Thyroid gland (tissue), 4 donors: Measurements from ENCODE around the gene SOCS1. TPM values are rescaled to one million over a fixed set of nuclear protein-coding genes. Genes with fewer than 3 reads are reported as not detected.
"Not testable (repeated sequence)": the region's sequence is repeated elsewhere in the genome, so short reads cannot be mapped to it uniquely, and the experiment has no call there.

Experiments used
- DNase-seq, 2 donors: peaks; one replicate each; pipeline ENCODE4 v3.0.0-alpha.2; 2019
- H3K27ac ChIP-seq, 3 donors: fragments of 200-600 bp; sonication (generic); 1 replicate in 2 of 3; 2 replicates in 1 of 3; pipeline ENCODE4 v1.5.1; 2016 to 2019; ENCODE audit warnings: mild to moderate bottlenecking in 1 of 3, moderate library complexity in 1 of 3
- H3K27me3 ChIP-seq: fragments of 200-600 bp; sonication (generic); one replicate; pipeline ENCODE4 v1.5.1; 2019
- H3K36me3 ChIP-seq, 2 donors: fragments of 200-600 bp; sonication (generic); one replicate each; pipeline ENCODE4 v1.5.1; 2016 to 2019
- H3K4me1 ChIP-seq, 2 donors: fragments of 200-600 bp; sonication (generic); one replicate each; pipeline ENCODE4 v1.5.1; 2017 to 2019
- H3K4me3 ChIP-seq, 3 donors: fragments of 200-600 bp; sonication (generic); replicated peaks in 1 of 3; 1 replicate in 2 of 3; 2 replicates in 1 of 3; pipeline ENCODE4 v1.5.1; 2016; ENCODE audit warnings: mild to moderate bottlenecking in 1 of 3
- H3K9me3 ChIP-seq: fragments of 200-600 bp; sonication (generic); one replicate; pipeline ENCODE4 v1.5.1; 2017
- CTCF ChIP-seq, 6 experiments: fragments of 200-600 bp in 3 of 6; fragments of 450-650 bp in 3 of 6; sonication (generic) in 3 of 6; IDR thresholded peaks; one replicate each; pipeline ENCODE4 v1.5.1; 2016 to 2019; ENCODE audit warnings: antibody characterized with exemption in 6 of 6, mild to moderate bottlenecking in 2 of 6, inconsistent platforms in 1 of 6, moderate library complexity in 1 of 6
- POLR2A ChIP-seq, 2 donors: fragments of 450-650 bp; IDR thresholded peaks; one replicate each; pipeline ENCODE4 v1.6.1; 2017; ENCODE audit warnings: antibody characterized with exemption in 2 of 2, mild to moderate bottlenecking in 2 of 2, moderate library complexity in 1 of 2
- WGBS, 2 donors: methylation state at CpG; one replicate each; pipeline ENCODE4 v1.1.5; 2017; 5-methylcytosine and 5-hydroxymethylcytosine counted together
- intact Hi-C: fragments of 100-400 bp; cut with DNase I; formaldehyde crosslinking; loops from one replicate; pipeline ENCODE4 v1.15.1; 2023
- total RNA-seq, 4 donors: library from RNA; depleted of rRNA; stranded (reverse); fragments of >200 nt; gene quantifications; one replicate each; pipeline ENCODE4 v1.2.3, GENCODE V29; 2016

Gene SOCS1
- total RNA-seq, 4 donors from 2014 or later = 2.4 to 11.3 (median 6.2) TPM

GRCh38 chr16:11300560-11300892 lies 44.5 kb upstream of the SOCS1 start:
- peaks cover 22 to 36% of the 10 kb centered on the region in 2 donors for H3K4me1 ChIP-seq
- no peak for DNase-seq
- TF ChIP-seq POLR2A (IDR thresholded peaks at IDR 0.05) = no peak
- TF ChIP-seq CTCF (IDR thresholded peaks at IDR 0.05) = no peak
- H3K4me3 ChIP-seq = no peak overlapping the region
- intact Hi-C loops = no loop called here
- H3K27me3 ChIP-seq = no peaks in the 10 kb centered on the region
- 91 to 98% methylated on average over 5 to 7 of the region's 7 CpGs for WGBS, 2 donors
- no peaks in the 10 kb centered on the region for H3K36me3 ChIP-seq
- no peaks in the 10 kb centered on the region for H3K9me3 ChIP-seq
- no peak overlapping the region for H3K27ac ChIP-seq

GRCh38 chr16:11299865-11300559 lies 44.0 kb upstream of the SOCS1 start:
- Histone ChIP-seq H3K4me1 (peaks cover 22 to 36% of the 10 kb centered on the region in 2 donors), H3K9me3 (no peaks in the 10 kb centered on the region), H3K27ac (no peak overlapping the region), H3K36me3 (no peaks in the 10 kb centered on the region), H3K4me3 (no peak overlapping the region), H3K27me3 (no peaks in the 10 kb centered on the region)
- DNase-seq = no peak
- WGBS, 2 donors = 74 to 86% methylated on average over 5 to 6 of the region's 6 CpGs
- intact Hi-C loops = no loop called here
- TF ChIP-seq POLR2A (IDR thresholded peaks at IDR 0.05) = no peak

- peaks cover 21 to 32% of the 10 kb centered on the region in 2 donors for H3K4me1 ChIP-seq
- H3K9me3 ChIP-seq, DNase-seq, H3K4me3 ChIP-seq, H3K27ac ChIP-seq, H3K27me3 ChIP-seq, intact Hi-C loops, H3K36me3 ChIP-seq: not testable (repeated sequence)
- whole genome bisulfite sequencing, 2 donors = 76 to 78% methylated on average over 13 of the region's 13 CpGs
Measured at GRCh38 chr16:11298950-11299547, 43.0 kb upstream of the SOCS1 start.

GRCh38 chr16:11298143-11298900 lies 42.3 kb upstream of the SOCS1 start:
- Histone ChIP-seq H3K27ac (peak overlapping the region in 2 of 3 donors; percentile 55 to 64), H3K9me3 (no peaks in the 10 kb centered on the region), H3K4me1 (peaks cover 14 to 27% of the 10 kb centered on the region in 2 donors), H3K4me3 (no peak overlapping the region), H3K27me3 (no peaks in the 10 kb centered on the region), H3K36me3 (no peaks in the 10 kb centered on the region)
- DNase-seq = no peak
- TF ChIP-seq CTCF (IDR thresholded peaks at IDR 0.05) (no peak), POLR2A (IDR thresholded peaks at IDR 0.05) (no peak)
- 78 to 93% methylated on average over 5 of the region's 5 CpGs for WGBS, 2 donors
- intact Hi-C loops = no loop called here

GRCh38 chr16:11297492-11298142 lies 41.6 kb upstream of the SOCS1 start:
- Histone ChIP-seq H3K36me3 (no peaks in the 10 kb centered on the region), H3K27me3 (no peaks in the 10 kb centered on the region), H3K27ac (peak overlapping the region; percentile 9 to 64 (median 55)), H3K9me3 (no peaks in the 10 kb centered on the region), H3K4me1 (peaks cover 7 to 20% of the 10 kb centered on the region in 2 donors), H3K4me3 (no peak overlapping the region)
- 13 to 19% methylated on average over 10 to 19 of the region's 19 CpGs for WGBS, 2 donors
- intact Hi-C loops = no loop called here
- TF ChIP-seq POLR2A (IDR thresholded peaks at IDR 0.05) = peak in 1 of 2 donors; percentile 22
- peak in 3 of 6 experiments; percentile 28 to 34 (median 29) for TF ChIP-seq CTCF (IDR thresholded peaks at IDR 0.05)
- peak; percentile 92 to 95 for DNase-seq
